Brain microvascular endothelial cell (primary cell): ENCODE results near the gene HSD3B7.

Experiments
- DNase-seq: peaks from one replicate; pipeline ENCODE4 v3.0.0-alpha.2; 2020
- H3K27ac ChIP-seq: fragments of 250-450 bp; sonication (Bioruptor Pico); 2 replicates; pipeline ENCODE4 v1.5.1; 2020; ENCODE audit warnings: mild to moderate bottlenecking, moderate library complexity
- H3K27me3 ChIP-seq: fragments of 250-450 bp; sonication (Bioruptor Pico); replicated peaks from 2 replicates; pipeline ENCODE4 v1.5.1; 2020; ENCODE audit warnings: mild to moderate bottlenecking
- H3K36me3 ChIP-seq: fragments of 250-450 bp; sonication (Bioruptor Pico); replicated peaks from 2 replicates; pipeline ENCODE4 v1.5.1; 2020; ENCODE audit warnings: mild to moderate bottlenecking
- H3K4me3 ChIP-seq: 2 replicates; pipeline ENCODE4 v1.5.1; 2011; ENCODE audit warnings: low read depth, mild to moderate bottlenecking, control low read depth, low read length, moderate library complexity
- CTCF ChIP-seq: IDR thresholded peaks from 2 replicates; pipeline ENCODE4 v1.5.1; 2011; ENCODE audit warnings: low read depth, mild to moderate bottlenecking, moderate library complexity, low read length, control low read depth, inconsistent platforms; ENCODE audit errors: missing control alignments
- in situ Hi-C: cut with HindIII; loops from 2 replicates; pipeline ENCODE4 v1.10.0; 2017; ENCODE audit warnings: low sequenced_read_pairs, low pct_ligation_motif_present

The HSD3B7 gene

DNA sequence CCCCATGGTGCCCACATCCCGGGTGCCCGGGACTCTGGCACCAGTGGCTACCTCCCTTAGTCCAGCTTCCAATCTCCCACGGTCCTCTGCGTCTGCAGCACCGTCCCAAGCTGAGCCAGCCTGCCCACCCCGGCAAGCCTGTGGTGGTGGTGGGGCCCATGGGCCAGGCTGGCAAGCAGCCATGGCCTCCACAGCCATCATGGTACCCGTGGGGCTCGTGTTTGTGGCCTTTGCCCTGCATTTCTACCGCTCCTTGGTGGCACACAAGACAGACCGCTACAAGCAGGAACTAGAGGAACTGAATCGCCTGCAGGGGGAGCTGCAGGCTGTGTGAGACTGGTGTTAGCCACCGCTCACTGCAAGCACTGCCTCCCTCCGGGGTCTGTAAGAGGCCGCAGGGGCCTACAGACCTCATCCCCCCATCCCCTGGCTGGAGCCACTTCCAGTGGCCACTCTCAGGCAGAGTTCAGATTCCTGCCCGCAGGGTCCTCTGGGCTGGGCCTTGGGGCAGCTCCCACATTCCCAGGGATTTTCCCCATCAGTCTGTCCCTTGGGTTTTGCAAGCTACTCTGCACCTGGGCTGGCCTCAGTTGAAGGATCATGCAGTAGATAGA, 31.4 kb upstream of the HSD3B7 start:
- no peaks in the 10 kb centered on the region for H3K36me3 ChIP-seq
- TF ChIP-seq CTCF: peak; percentile 90
- no peak overlapping the region for H3K4me3 ChIP-seq
- DNase-seq: peak; percentile 67
- in situ Hi-C loops: no loop called here
- no peaks in the 10 kb centered on the region for H3K27me3 ChIP-seq
- H3K27ac ChIP-seq: no peak overlapping the region

DNA sequence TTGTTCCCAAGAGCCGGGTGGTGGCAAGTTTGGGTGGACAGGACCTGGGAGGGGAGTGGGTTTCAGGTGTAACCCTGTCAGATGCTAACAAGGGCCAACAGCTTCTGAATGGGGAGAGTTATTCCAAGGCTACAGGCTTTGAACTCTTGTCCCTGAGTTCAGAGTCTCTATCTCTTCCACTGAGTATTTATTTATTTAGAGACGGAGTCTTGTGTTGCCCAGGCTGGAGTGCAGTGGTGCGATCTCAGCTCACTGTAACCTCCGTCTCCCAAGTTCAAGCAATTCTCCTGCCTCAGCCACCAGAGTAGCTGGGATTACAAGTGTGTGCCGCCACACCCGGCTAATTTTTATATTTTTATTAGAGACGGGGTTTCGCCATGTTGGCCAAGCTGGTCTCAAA, 30.0 kb upstream of the HSD3B7 start:
- peaks cover 11% of the 10 kb centered on the region for H3K36me3 ChIP-seq
- no peak for TF ChIP-seq CTCF
- no peak overlapping the region for H3K27ac ChIP-seq
- DNase-seq: no peak
- H3K4me3 ChIP-seq: no peak overlapping the region
- H3K27me3 ChIP-seq: no peaks in the 10 kb centered on the region
- in situ Hi-C loops: no loop called here

DNA sequence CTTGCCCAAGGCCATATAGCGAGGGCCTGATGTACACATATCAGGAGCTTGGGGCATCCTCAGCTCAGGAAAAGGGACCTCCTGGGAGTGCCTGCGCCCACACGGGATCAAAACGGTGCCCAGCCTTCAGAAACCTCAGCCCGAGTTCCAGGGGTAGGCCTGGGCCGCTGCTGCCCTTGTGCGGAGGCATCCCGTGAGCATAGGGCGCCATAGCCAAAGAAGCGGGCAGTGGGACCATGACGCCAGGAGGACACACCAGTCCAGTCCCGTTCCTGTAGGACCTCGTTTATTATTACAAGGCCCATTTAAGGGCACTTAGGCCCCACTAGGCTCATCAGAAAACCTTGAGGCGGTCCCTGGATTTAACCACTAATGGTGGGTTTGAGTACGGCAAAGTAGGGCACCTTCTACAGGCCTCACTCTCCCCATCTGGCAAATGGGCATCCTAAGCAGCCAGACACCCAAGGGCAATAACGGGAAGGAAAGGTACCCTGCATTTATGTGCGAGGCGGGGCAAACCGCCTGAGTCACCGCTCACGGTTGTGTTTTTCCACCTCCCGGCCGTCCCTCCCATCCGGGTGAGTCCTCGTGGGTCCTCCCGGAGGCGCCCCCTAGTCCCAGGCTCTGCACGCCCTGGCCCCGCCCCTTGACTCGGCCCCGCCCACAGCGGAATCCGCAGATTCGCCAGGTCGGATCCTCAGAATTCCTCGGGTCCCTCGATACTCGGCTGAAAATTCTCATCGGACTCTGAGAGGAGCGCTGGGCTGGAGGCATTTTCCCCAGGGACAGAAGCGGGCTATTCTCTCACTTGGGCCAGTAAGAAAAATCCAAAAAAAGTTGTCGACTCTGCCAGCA, 28.2 kb upstream of the HSD3B7 start:
- H3K27ac ChIP-seq: peak overlapping the region; percentile 99
- in situ Hi-C loops: no loop called here
- H3K36me3 ChIP-seq: peaks cover 22% of the 10 kb centered on the region
- peak overlapping the region; percentile 88 for H3K4me3 ChIP-seq
- TF ChIP-seq CTCF: peak; percentile 45
- H3K27me3 ChIP-seq: no peaks in the 10 kb centered on the region
- DNase-seq: peak; percentile 79

DNA sequence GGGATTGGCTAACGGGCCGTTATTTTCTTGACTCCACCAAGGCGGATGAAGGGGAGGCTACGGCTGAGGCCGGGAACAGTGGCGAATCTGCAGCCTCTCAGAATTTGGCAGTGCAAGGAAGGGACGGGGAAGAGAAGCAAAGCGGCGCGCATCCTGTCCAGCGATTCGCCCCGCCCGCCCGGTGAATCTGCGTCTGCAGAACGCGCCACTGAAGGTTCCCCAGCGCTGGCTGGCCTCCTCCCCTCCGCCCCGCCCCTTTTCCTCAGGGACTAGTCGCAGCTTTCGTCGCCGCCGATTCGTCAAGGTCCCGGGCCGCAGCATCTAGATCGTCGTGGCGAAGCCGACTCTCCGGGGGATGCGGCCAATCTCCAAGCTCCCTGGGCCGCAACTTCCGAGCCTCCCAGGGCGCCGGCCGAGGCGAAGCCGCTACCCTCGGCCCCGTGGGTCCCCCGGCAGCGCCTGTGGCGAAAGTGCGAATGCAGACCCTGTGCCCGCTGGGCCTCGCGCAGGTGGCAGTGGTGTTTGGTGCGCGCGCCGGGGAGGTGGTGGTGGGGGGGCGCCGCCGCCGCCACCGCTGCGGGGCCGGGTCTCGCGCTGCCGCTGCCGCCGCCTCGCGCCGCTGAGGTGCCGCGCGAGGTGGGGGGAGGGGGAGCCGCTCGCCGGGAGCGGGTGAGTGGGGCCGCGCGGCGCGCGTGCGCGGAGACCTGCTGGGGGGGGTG, 27.4 kb upstream of the HSD3B7 start, which contains the start of gene SETD1A:
TSS of gene SETD1A (plus strand) at position 299 of the 719 bp plus-strand sequence. CDS start 978 bp downstream, outside the sequence.
- H3K27ac ChIP-seq: peak within 1 kb of the TSS; percentile 99
- no peak for TF ChIP-seq CTCF
- peak within 1 kb of the TSS; percentile 88 for H3K4me3 ChIP-seq
- in situ Hi-C loops: no loop called here
- H3K27me3 ChIP-seq: no peaks in the 10 kb centered on the region
- DNase-seq: peak; percentile 91
- H3K36me3 ChIP-seq: peaks cover 26% of the 10 kb centered on the region

DNA sequence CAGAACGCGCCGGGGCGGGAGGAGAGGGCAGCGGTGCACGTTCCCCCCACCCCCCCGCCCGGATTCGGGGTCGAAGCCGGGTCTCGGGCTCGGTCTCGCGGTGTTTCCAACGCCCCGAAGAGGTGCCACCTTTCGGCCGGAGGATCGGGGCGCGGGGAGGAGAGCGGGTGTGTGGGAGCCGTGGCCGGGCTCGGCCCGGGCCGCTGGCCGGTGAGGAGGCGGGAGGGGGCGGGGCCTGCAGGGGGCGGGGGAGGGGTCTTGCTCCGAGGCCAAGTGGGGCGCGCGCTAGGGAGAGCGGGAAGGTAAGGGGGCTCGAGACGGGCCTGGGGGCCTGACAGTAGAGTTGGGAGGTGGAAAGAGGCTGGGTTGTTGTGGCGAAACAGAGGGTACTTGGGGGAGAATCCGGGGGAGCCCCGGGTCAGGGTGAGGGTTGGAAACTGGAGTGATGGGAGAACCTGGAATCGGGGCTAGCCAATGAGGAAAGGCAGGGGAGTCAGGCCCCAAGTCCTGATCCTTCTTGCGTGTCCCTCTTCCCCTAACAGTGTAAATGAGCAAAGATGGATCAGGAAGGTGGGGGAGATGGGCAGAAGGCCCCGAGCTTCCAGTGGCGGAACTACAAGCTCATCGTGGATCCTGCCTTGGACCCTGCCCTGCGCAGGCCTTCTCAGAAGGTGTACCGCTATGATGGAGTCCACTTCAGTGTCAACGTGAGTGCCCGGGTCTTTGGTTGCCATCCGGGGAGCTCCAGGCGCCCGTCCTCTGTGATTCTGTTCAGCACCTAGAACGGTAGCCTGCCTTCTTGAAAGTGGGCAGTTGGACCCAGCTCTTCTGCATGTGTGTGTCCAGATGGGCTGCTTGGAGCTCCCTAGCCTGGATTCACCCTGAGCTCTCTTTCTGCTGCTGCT, 26.6 kb upstream of the HSD3B7 start:
- Histone ChIP-seq H3K36me3 (peaks cover 34% of the 10 kb centered on the region), H3K4me3 (peak overlapping the region; percentile 88), H3K27me3 (no peaks in the 10 kb centered on the region), H3K27ac (peak overlapping the region; percentile 99)
- no peak for TF ChIP-seq CTCF
- no peak for DNase-seq
- in situ Hi-C loops: no loop called here
